ENCODE measurements around the gene PSMC1. TPM values are rescaled to one million over a fixed set of nuclear protein-coding genes. Genes with fewer than 3 reads are reported as not detected.

PSMC1 gene
- total RNA-seq, 4 donors from 2014 or later = 86.8 to 163 (median 133) TPM

DNA sequence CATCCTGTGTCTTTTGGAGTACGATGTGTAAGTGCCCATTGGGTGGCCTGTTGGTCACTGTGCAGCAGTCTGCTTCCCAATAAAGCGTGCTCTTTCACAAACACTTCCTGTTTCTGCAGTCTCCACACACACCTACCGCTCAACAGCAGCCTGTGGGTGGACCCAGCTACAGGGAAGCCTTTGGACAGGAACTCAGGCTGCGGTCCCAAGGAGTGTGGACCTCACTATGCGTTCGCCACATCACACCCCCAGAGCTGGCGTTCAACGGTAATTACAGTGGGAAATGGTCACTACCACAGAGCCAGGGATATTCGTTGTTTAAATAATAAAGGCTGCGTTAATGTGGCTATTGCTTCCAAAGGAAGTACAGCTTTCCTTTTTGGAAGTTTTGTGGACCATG, 16.2 kb downstream of the PSMC1 start:
- peaks cover 36 to 57% of the 10 kb centered on the region in 2 donors for H3K36me3 ChIP-seq
- H3K4me3 ChIP-seq (replicated peaks in 1 of 3) = no peak overlapping the region
- no peak for DNase-seq
- intact Hi-C loops (cut with DNase I) = no loop called here
- H3K4me1 ChIP-seq = peaks cover 0 to 5% of the 10 kb centered on the region in 2 donors
- 77 to 78% methylated on average over 10 of the region's 10 CpGs for WGBS, 2 donors
- H3K27me3 ChIP-seq = no peaks in the 10 kb centered on the region
- H3K27ac ChIP-seq = peak overlapping the region in 1 of 3 donors; percentile 30
- TF ChIP-seq POLR2A (IDR thresholded peaks at IDR 0.05) = no peak
- TF ChIP-seq, protein P1, sequence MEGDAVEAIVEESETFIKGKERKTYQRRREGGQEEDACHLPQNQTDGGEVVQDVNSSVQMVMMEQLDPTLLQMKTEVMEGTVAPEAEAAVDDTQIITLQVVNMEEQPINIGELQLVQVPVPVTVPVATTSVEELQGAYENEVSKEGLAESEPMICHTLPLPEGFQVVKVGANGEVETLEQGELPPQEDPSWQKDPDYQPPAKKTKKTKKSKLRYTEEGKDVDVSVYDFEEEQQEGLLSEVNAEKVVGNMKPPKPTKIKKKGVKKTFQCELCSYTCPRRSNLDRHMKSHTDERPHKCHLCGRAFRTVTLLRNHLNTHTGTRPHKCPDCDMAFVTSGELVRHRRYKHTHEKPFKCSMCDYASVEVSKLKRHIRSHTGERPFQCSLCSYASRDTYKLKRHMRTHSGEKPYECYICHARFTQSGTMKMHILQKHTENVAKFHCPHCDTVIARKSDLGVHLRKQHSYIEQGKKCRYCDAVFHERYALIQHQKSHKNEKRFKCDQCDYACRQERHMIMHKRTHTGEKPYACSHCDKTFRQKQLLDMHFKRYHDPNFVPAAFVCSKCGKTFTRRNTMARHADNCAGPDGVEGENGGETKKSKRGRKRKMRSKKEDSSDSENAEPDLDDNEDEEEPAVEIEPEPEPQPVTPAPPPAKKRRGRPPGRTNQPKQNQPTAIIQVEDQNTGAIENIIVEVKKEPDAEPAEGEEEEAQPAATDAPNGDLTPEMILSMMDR (IDR thresholded peaks at IDR 0.05) = no peak
- no peaks in the 10 kb centered on the region for H3K9me3 ChIP-seq

DNA sequence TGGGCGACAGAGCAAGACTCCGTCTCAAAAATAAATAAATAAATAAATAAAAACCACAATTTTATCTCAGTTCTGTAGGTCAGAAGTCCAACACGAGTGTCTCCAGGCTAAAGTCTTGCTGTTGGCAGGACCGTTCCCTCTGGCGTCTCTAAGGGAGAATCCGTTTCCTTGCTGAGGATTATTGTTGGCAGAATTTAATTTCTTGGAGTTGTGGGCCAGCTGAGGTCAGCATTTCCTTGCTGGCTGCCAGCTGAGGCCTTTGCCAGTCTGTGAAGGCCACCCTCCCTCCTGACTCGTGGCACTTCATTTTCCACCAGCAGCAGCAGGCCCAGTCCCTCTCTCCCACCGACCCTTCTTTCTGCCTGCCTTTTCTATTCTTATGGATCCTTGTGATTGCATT, 17.2 kb downstream of the PSMC1 start:
- no peak overlapping the region for H3K27ac ChIP-seq
- H3K9me3 ChIP-seq = no peaks in the 10 kb centered on the region
- TF ChIP-seq POLR2A (IDR thresholded peaks at IDR 0.05) = no peak
- TF ChIP-seq, protein P1 (IDR thresholded peaks at IDR 0.05) = no peak
- intact Hi-C loops (cut with DNase I) = no loop called here
- H3K36me3 ChIP-seq = peaks cover 37 to 60% of the 10 kb centered on the region in 2 donors
- peaks cover 0 to 5% of the 10 kb centered on the region in 2 donors for H3K4me1 ChIP-seq
- no peak for DNase-seq
- WGBS, 2 donors = 72 to 73% methylated on average over 8 of the region's 8 CpGs
- no peak overlapping the region for H3K4me3 ChIP-seq (replicated peaks in 1 of 3)
- no peaks in the 10 kb centered on the region for H3K27me3 ChIP-seq

DNA sequence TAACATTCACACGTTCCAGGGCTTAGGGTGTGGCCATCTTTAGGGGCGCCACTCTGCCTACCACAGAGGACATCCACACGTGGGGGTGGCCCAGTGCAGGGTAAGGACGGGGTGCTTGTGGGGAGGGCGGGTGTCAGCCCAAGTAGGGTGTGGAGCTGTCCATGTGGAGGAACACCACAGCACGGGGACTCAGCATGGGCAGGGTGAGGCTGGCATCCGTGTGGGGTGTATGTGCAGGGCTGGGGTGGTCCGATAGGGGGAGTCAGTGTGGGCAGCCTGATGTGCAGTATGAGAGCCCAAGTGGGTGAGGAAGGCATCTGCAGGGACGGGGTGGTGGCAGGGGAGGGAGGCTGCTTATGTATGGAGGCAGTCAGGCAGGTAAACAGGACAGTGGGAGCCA, 17.7 kb downstream of the PSMC1 start:
- TF ChIP-seq, protein P1 (IDR thresholded peaks at IDR 0.05) = no peak
- no peak for TF ChIP-seq POLR2A (IDR thresholded peaks at IDR 0.05)
- H3K36me3 ChIP-seq = peaks cover 37 to 60% of the 10 kb centered on the region in 2 donors
- no peak for DNase-seq
- 77 to 83% methylated on average over 9 of the region's 9 CpGs for WGBS, 2 donors
- no peaks in the 10 kb centered on the region for H3K9me3 ChIP-seq
- H3K4me3 ChIP-seq (replicated peaks in 1 of 3) = no peak overlapping the region
- peaks cover 0 to 5% of the 10 kb centered on the region in 2 donors for H3K4me1 ChIP-seq
- H3K27ac ChIP-seq = no peak overlapping the region
- no peaks in the 10 kb centered on the region for H3K27me3 ChIP-seq
- intact Hi-C loops (cut with DNase I) = no loop called here

DNA sequence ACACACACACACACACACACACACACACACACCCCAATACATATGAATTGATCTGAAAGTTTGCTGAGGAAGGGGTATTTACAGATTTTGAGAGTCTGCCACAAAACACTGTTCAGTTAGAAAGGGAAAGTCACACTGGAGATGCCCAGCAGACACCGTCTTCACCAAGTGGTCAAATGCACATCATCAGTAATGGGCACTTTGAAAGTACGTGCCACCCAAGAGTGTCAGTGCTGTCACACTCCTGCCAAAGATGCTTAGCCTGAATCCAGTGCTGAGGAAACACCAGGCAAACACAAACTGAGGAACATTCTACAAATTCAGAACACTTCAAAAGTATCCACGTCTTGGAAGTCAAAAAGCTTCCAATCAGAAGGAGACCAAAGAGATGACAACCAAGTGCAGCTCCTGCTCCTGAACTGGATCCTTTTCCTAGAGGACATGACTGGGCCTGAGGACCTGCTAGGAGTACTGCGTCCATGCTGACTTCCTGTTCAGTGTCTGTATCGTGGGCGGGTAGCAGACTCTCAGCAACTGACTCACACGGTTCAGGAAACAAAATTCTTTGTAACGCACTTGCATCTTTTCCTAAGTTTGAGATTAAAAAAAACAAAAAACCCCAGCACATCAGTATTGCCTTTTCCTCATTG, 18.6 kb downstream of the PSMC1 start:
- intact Hi-C loops (cut with DNase I) = no loop called here
- TF ChIP-seq, protein P1 (IDR thresholded peaks at IDR 0.05) = no peak
- TF ChIP-seq POLR2A (IDR thresholded peaks at IDR 0.05) = no peak
- H3K4me3 ChIP-seq (replicated peaks in 1 of 3) = no peak overlapping the region
- H3K4me1 ChIP-seq = peaks cover 0 to 5% of the 10 kb centered on the region in 2 donors
- DNase-seq = no peak
- 80 to 85% methylated on average over 8 of the region's 8 CpGs for WGBS, 2 donors
- H3K36me3 ChIP-seq = peaks cover 31 to 56% of the 10 kb centered on the region in 2 donors
- no peaks in the 10 kb centered on the region for H3K27me3 ChIP-seq
- H3K27ac ChIP-seq = no peak overlapping the region
- H3K9me3 ChIP-seq = no peaks in the 10 kb centered on the region

DNA sequence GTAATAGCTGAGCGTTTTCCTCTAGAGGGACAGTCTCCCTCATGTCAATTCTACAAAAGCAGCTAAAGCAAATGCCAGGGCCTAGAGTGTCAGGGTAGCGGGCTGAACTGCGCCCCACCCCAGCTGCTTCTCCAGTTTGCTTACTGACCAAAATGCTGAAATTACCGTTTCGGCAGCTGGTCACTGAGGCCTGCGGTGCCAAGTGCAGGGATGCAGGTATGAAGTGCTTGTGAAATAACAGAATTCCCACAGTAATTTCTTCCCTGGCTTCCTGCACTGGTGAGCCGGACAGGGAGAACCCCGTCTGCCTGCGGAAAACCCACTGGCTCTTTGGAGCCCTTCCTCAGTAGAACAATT, 19.1 kb downstream of the PSMC1 start:
- WGBS, 2 donors = 85 to 86% methylated on average over 9 of the region's 9 CpGs
- Histone ChIP-seq H3K4me3 (replicated peaks in 1 of 3) (no peak overlapping the region), H3K27ac (no peak overlapping the region), H3K27me3 (no peaks in the 10 kb centered on the region), H3K36me3 (peaks cover 31 to 56% of the 10 kb centered on the region in 2 donors), H3K4me1 (peaks cover 0 to 5% of the 10 kb centered on the region in 2 donors), H3K9me3 (no peaks in the 10 kb centered on the region)
- no peak for DNase-seq
- TF ChIP-seq, protein P1 (IDR thresholded peaks at IDR 0.05) = no peak
- no peak for TF ChIP-seq POLR2A (IDR thresholded peaks at IDR 0.05)
- intact Hi-C loops (cut with DNase I) = no loop called here

Data from thyroid gland (tissue), 4 donors.